SK-N-SH treated with all-trans-retinoic acid at 6 μM for 48 hours (cell line): ENCODE measurements around the gene UAP1L1.

Experiments
- ATAC-seq: fragments of 200-7000 bp; cut with Tn5 transposase; 3 replicates; pipeline ENCODE4 v1.9.1; 2020; ENCODE audit warnings: mild to moderate bottlenecking, moderate library complexity
- ARNTL ChIP-seq: fragments of 450-650 bp; formaldehyde crosslinking; IDR thresholded peaks from 2 replicates; pipeline ENCODE4 v1.5.0; 2020; ENCODE audit warnings: low read depth, mild to moderate bottlenecking, moderate library complexity, borderline replicate concordance
- BACH2 ChIP-seq: fragments of 250-450 bp; sonication (Bioruptor Pico); IDR thresholded peaks from 2 replicates; pipeline ENCODE4 v1.9.0; 2021; ENCODE audit warnings: mild to moderate bottlenecking, borderline replicate concordance
- CSDC2 ChIP-seq: fragments of 250-450 bp; sonication (Bioruptor Pico); IDR thresholded peaks from 2 replicates; pipeline ENCODE4 v1.5.0; 2020; ENCODE audit warnings: mild to moderate bottlenecking, moderate library complexity
- CSRNP3 ChIP-seq: fragments of 250-450 bp; sonication (Bioruptor Pico); IDR thresholded peaks from 2 replicates; pipeline ENCODE4 v1.5.1; 2021; ENCODE audit warnings: mild to moderate bottlenecking, moderate library complexity
- ESRRG ChIP-seq: fragments of 250-450 bp; sonication (Bioruptor Pico); IDR thresholded peaks from 2 replicates; pipeline ENCODE4 v1.6.1; 2021; ENCODE audit warnings: mild to moderate bottlenecking
- GLIS3 ChIP-seq: fragments of 250-450 bp; sonication (Bioruptor Pico); IDR thresholded peaks from 2 replicates; pipeline ENCODE4 v1.5.0; 2020; ENCODE audit warnings: mild to moderate bottlenecking, moderate library complexity
- ISL1 ChIP-seq: fragments of 250-450 bp; sonication (Bioruptor Pico); IDR thresholded peaks from 2 replicates; pipeline ENCODE4 v2.1.2; 2022; ENCODE audit warnings: mild to moderate bottlenecking, moderate library complexity
- OSR1 ChIP-seq: fragments of 250-450 bp; sonication (Bioruptor Pico); IDR thresholded peaks from 2 replicates; pipeline ENCODE4 v1.8.0; 2022; ENCODE audit warnings: moderate library complexity, mild to moderate bottlenecking, inconsistent platforms
- PATZ1 ChIP-seq: fragments of 250-450 bp; sonication (Bioruptor Pico); IDR thresholded peaks from 2 replicates; pipeline ENCODE4 v1.8.0; 2020; ENCODE audit warnings: mild to moderate bottlenecking, moderate library complexity, borderline replicate concordance
- POU6F1 ChIP-seq: fragments of 250-450 bp; sonication (Bioruptor Pico); IDR thresholded peaks from 2 replicates; pipeline ENCODE4 v1.8.0; 2021; ENCODE audit warnings: low read depth, mild to moderate bottlenecking, moderate library complexity, borderline replicate concordance
- PPARA ChIP-seq: fragments of 250-450 bp; sonication (Bioruptor Pico); IDR thresholded peaks from 2 replicates; pipeline ENCODE4 v1.5.0; 2020; ENCODE audit warnings: mild to moderate bottlenecking, borderline replicate concordance
- SNAI2 ChIP-seq: fragments of 250-450 bp; sonication (Bioruptor Pico); IDR thresholded peaks from 2 replicates; pipeline ENCODE4 v1.5.0; 2020; ENCODE audit warnings: mild to moderate bottlenecking, moderate library complexity
- TCF4 ChIP-seq: fragments of 250-450 bp; sonication (Bioruptor Pico); IDR thresholded peaks from 2 replicates; pipeline ENCODE4 v1.8.0; 2021; ENCODE audit warnings: mild to moderate bottlenecking, moderate library complexity, borderline replicate concordance
- TOX ChIP-seq: fragments of 250-450 bp; sonication (Bioruptor Pico); IDR thresholded peaks from 2 replicates; pipeline ENCODE4 v1.8.0; 2021; ENCODE audit warnings: mild to moderate bottlenecking, moderate library complexity, borderline replicate concordance
- TSHZ2 ChIP-seq: fragments of 250-450 bp; sonication (Bioruptor Pico); IDR thresholded peaks from 2 replicates; pipeline ENCODE4 v1.5.0; 2020; ENCODE audit warnings: mild to moderate bottlenecking, moderate library complexity
- ZC3H10 ChIP-seq: fragments of 250-450 bp; sonication (Bioruptor Pico); IDR thresholded peaks from 2 replicates; pipeline ENCODE4 v1.5.1; 2021; ENCODE audit warnings: mild to moderate bottlenecking, moderate library complexity
- ZFP3 ChIP-seq: fragments of 250-450 bp; sonication (Bioruptor Pico); IDR thresholded peaks from 2 replicates; pipeline ENCODE4 v1.5.0; 2020; ENCODE audit warnings: mild to moderate bottlenecking, moderate library complexity
- ZFP30 ChIP-seq: fragments of 450-650 bp; formaldehyde crosslinking; IDR thresholded peaks from 2 replicates; pipeline ENCODE4 v1.5.0; 2022; ENCODE audit warnings: mild to moderate bottlenecking, moderate library complexity
- ZNF565 ChIP-seq: fragments of 450-650 bp; formaldehyde crosslinking; conservative IDR thresholded peaks from 2 replicates; pipeline ENCODE4 v1.5.0; 2020; ENCODE audit warnings: low read depth, mild to moderate bottlenecking, moderate library complexity
- ZNF8 ChIP-seq: fragments of 450-650 bp; formaldehyde crosslinking; IDR thresholded peaks from 2 replicates; pipeline ENCODE4 v1.5.0; 2020; ENCODE audit warnings: mild to moderate bottlenecking, moderate library complexity

The UAP1L1 gene

GRCh38 chr9:137084526-137084925 lies 7.2 kb downstream of the UAP1L1 start (continued):
- no peak for TF ChIP-seq CSDC2 (CRISPR knock-in tag)
- no peak for TF ChIP-seq ZFP3 (CRISPR knock-in tag)
- no peak for TF ChIP-seq OSR1 (CRISPR knock-in tag)
- TF ChIP-seq GLIS3 (CRISPR knock-in tag): no peak
- no peak for TF ChIP-seq TCF4 (CRISPR knock-in tag)
- no peak for TF ChIP-seq CSRNP3 (CRISPR knock-in tag)
- no peak for TF ChIP-seq ZNF565 (CRISPR knock-in tag)
- no peak for TF ChIP-seq PPARA

GRCh38 chr9:137085920-137086530 lies 8.7 kb downstream of the UAP1L1 start:
- TF ChIP-seq SNAI2 (CRISPR knock-in tag) (no peak), OSR1 (CRISPR knock-in tag) (no peak), ARNTL (CRISPR knock-in tag) (no peak)
- peak; percentile 21 for ATAC-seq

- peak; percentile 86 for ATAC-seq
- TF ChIP-seq ZNF565 (CRISPR knock-in tag) (peak; percentile 96), GLIS3 (CRISPR knock-in tag) (no peak)
Observed at GRCh38 chr9:137086531-137087408, 9.5 kb downstream of the UAP1L1 start, which contains the start of gene MAN1B1. Gene MAN1B1 (plus strand): TSS chr9:137086985. CDS start chr9:137087000, 15 bp downstream.

GRCh38 chr9:137087409-137087925 lies 10.2 kb downstream of the UAP1L1 start:
- ATAC-seq: no peak
- TF ChIP-seq PATZ1 (CRISPR knock-in tag) (no peak), ZNF8 (CRISPR knock-in tag) (no peak), TCF4 (CRISPR knock-in tag) (no peak), ZFP3 (CRISPR knock-in tag) (no peak), TOX (no peak), ARNTL (CRISPR knock-in tag) (no peak), ZNF565 (CRISPR knock-in tag) (no peak), TSHZ2 (no peak), OSR1 (CRISPR knock-in tag) (no peak), BACH2 (CRISPR knock-in tag) (no peak), PPARA (no peak), POU6F1 (no peak), CSDC2 (CRISPR knock-in tag) (no peak), CSRNP3 (CRISPR knock-in tag) (no peak), ZFP30 (no peak), SNAI2 (CRISPR knock-in tag) (no peak), GLIS3 (CRISPR knock-in tag) (no peak), ISL1 (no peak), ZC3H10 (CRISPR knock-in tag) (no peak), ESRRG (CRISPR knock-in tag) (no peak)
